H1 (cell line): Measurements from ENCODE around the gene SCIMP.

Source experiments
- CTCF ChIP-seq, 3 experiments: IDR thresholded peaks; 1 replicate in 2 of 3; 2 replicates in 1 of 3; pipeline versions ENCODE4 v1.5.1 to v1.6.1; 2011; ENCODE audit warnings: low read length in 3 of 3, mild to moderate bottlenecking in 3 of 3, inconsistent platforms in 2 of 3, low read depth in 1 of 3, moderate library complexity in 1 of 3; ENCODE audit not compliant: insufficient read depth in 1 of 3; ENCODE audit errors: control extremely low read depth in 1 of 3
- EZH2 ChIP-seq: fragments of 200-600 bp; sonication (generic); IDR thresholded peaks from 2 replicates; pipeline ENCODE4 v1.7.1; 2012; ENCODE audit warnings: low read depth, mild to moderate bottlenecking, moderate library complexity, low read length, inconsistent platforms; ENCODE audit not compliant: severe bottlenecking
- POLR2AphosphoS5 ChIP-seq: IDR thresholded peaks from 2 replicates; pipeline ENCODE4 v1.6.1; 2011; ENCODE audit warnings: low read depth, low read length
- RFX5 ChIP-seq: IDR thresholded peaks from 2 replicates; pipeline ENCODE4 v1.6.1; 2011; ENCODE audit warnings: low read depth, low read length, improper control_type of control experiment, borderline replicate concordance
- TF ChIP-seq, protein P1 (sequence below): IDR thresholded peaks from 2 replicates; pipeline ENCODE4 v1.6.1; 2012; ENCODE audit warnings: inconsistent platforms

DNA sequence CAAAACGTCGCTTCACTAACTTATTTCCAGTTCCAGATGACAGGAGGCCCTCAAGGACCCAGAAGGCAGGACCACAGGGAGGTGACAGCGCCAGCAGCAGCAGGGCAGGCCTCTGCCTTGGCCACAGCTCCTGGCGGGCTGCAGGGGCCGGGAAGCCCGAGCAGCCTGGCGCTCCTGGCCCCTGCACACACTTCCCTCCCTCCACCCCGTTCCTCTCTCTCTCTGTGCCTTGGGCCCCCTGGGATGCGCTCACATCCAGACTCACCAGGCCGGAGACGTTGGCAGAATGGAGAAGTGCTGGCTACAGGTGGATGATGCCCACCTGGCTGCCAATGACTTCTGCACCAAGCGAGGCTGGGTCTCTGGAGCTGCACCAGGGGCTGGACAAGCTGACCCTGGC lies 55.7 kb downstream of the SCIMP start:
- TF ChIP-seq, protein P1, sequence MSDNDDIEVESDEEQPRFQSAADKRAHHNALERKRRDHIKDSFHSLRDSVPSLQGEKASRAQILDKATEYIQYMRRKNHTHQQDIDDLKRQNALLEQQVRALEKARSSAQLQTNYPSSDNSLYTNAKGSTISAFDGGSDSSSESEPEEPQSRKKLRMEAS, result no peak
- no peak for TF ChIP-seq CTCF (IDR thresholded peaks at IDR 0.05; ENCODE audit: control extremely low read depth in 1 of 3, insufficient read depth in 1 of 3, low read depth in 1 of 3, low read length in 3 of 3)
- TF ChIP-seq EZH2, result no peak
- TF ChIP-seq RFX5, result no peak
- no peak for TF ChIP-seq POLR2AphosphoS5
